Heart left ventricle (tissue), 16 donors: ENCODE results near the gene KDSR. TPM values are rescaled to one million over a fixed set of nuclear protein-coding genes. Genes with fewer than 3 reads are reported as not detected.

Source experiments
- ATAC-seq, 4 donors: fragments of 200-7000 bp; cut with Tn5 transposase; one replicate each; pipeline ENCODE4 v1.9.1; 2020 to 2022; ENCODE audit warnings: moderate library complexity in 4 of 4, mild to moderate bottlenecking in 3 of 4, moderate number of reproducible peaks in 1 of 4
- DNase-seq, 5 donors: peaks; one replicate each; pipeline ENCODE4 v3.0.0-alpha.2; 2020
- H3K27ac ChIP-seq, 12 donors: fragments of 200-600 bp; sonication (generic) in 4 of 12; one replicate each; pipeline versions ENCODE4 v1.5.0 to v1.8.0; 2016 to 2022; ENCODE audit warnings: mild to moderate bottlenecking in 2 of 12
- H3K27me3 ChIP-seq, 9 donors: fragments of 200-600 bp; sonication (generic) in 2 of 9; one replicate each; pipeline versions ENCODE4 v1.5.1 to v1.8.0; 2016 to 2022; ENCODE audit warnings: mild to moderate bottlenecking in 3 of 9
- H3K36me3 ChIP-seq, 9 donors: fragments of 200-600 bp; sonication (generic) in 2 of 9; one replicate each; pipeline versions ENCODE4 v1.5.0 to v1.8.0; 2018 to 2022; ENCODE audit warnings: mild to moderate bottlenecking in 2 of 9
- H3K4me1 ChIP-seq, 12 donors: fragments of 200-600 bp; sonication (generic) in 4 of 12; one replicate each; pipeline versions ENCODE4 v1.5.0 to v1.8.0; 2016 to 2022; ENCODE audit warnings: mild to moderate bottlenecking in 3 of 12
- H3K4me3 ChIP-seq, 12 donors: fragments of 200-600 bp; sonication (generic) in 4 of 12; one replicate each; pipeline versions ENCODE4 v1.5.0 to v1.8.0; 2017 to 2022; ENCODE audit warnings: mild to moderate bottlenecking in 9 of 12, moderate library complexity in 4 of 12
- H3K9me3 ChIP-seq, 12 donors: fragments of 200-600 bp; sonication (generic) in 4 of 12; one replicate each; pipeline versions ENCODE4 v1.5.0 to v1.8.0; 2016 to 2022; ENCODE audit warnings: mild to moderate bottlenecking in 1 of 12
- POLR2A ChIP-seq, 2 donors: fragments of 450-650 bp; IDR thresholded peaks; one replicate each; pipeline ENCODE4 v1.6.1; 2017; ENCODE audit warnings: antibody characterized with exemption in 2 of 2, mild to moderate bottlenecking in 2 of 2, moderate library complexity in 2 of 2
- WGBS, 4 donors: extraction: QIAGEN DNeasy Blood & Tissue Kit in 2 of 4; methylation state at CpG; one replicate each; pipeline versions ENCODE4 v1.1.5 to v1.1.7; 2013 to 2018; 5-methylcytosine and 5-hydroxymethylcytosine counted together
- intact Hi-C, 10 donors: fragments of 100-400 bp; cut with DNase I; formaldehyde crosslinking; loops; one replicate each; pipeline versions ENCODE4 v1.11.1 to v1.14.2; 2022
- polyA plus RNA-seq, 2 donors: library from polyadenylated mRNA; stranded (reverse); fragments of 200-250 nt; gene quantifications; one replicate each; pipeline ENCODE4 v1.2.3, GENCODE V29; 2013
- total RNA-seq, 9 donors: library from RNA; depleted of rRNA in 2 of 9; stranded (reverse); fragments of >200 nt in 2 of 9; fragmentation: NEBNext Ultra II Directional in 3 of 9; extraction: Animal tissue kit (Norgen Biotek cat#: 25700) in 3 of 9; gene quantifications; one replicate each; pipeline versions ENCODE4 v1.1.0 to v1.2.4, GENCODE V29; 2016 to 2023
- TF ChIP-seq, protein P1 (sequence below), 12 donors: fragments of 200-600 bp; sonication (generic) in 4 of 12; IDR thresholded peaks; one replicate each; pipeline versions ENCODE4 v1.5.0 to v1.8.0; 2018 to 2022; ENCODE audit warnings: antibody characterized with exemption in 12 of 12, mild to moderate bottlenecking in 5 of 12
- donor health status: ischemic (EF 13 %, LVEDD 7.1; RV severe dilation, severe dysfunction).
- donor health status: healthy with polysubstance abuse.
- donor health status: DM: no; HTN: yes; CAD: no.
- donor health status: DM: no; HTN: no; CAD: no.
- donor health status: ischemic (EF 25% LVEDD 6.9; RV normal size, moderate dysfunction).
- donor health status: ischemic (EF 25% LVEDD 5.7; RV mildly dilated, moderate dysfunction).
- donor health status: healthy.
- donor health status: DM: yes; HTN: yes; CAD: no.
- donor health status: ischemic (EF 35%, LVEDD 5.7; RV mildly dilated, moderate dysfunction).
- donor health status: nonischemic (EF 11% LVEDD 7.7; RV severe dilation, severe dysfunction).
- donor health status: DM: yes; HTN: yes; CAD: no.
- donor health status: PGD.
- donor health status: ischemic (EF 29% LVEDD 5.4; RV normal size, mild dysfunction).
- donor health status: nonischemic (EF 23%, LVEDD 6.1; RV moderate dilation, normal function).

Gene KDSR
- total and polyA plus RNA-seq, 11 donors, result 10.7 to 45.6 (median 36.5) TPM

DNA sequence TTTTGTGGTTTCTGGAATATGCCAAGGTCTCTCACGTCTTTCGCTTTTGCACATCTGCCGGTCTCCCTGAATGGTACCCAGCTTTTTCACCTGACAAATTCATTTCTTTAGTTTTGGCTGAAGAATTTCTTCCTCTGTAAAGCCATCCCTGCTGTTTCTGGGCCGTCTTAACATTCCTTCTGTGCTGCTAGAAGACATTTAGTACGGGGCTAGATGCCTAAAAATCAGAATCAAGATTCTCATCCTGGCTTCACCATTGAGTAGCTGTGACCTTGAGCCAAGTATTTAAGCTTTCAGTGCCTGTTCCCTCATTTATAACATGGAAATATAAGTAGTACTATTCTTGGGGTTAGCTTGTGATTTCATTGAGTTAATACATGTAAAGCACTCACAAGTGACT is 41.0 kb downstream of the KDSR start:
- Histone ChIP-seq H3K4me1 (peaks cover 0 to 10% (median 6%) of the 10 kb centered on the region in 12 donors), H3K27me3 (no peaks in the 10 kb centered on the region), H3K9me3 (no peaks in the 10 kb centered on the region), H3K36me3 (peaks cover 0 to 22% (median 19%) of the 10 kb centered on the region in 9 donors), H3K27ac (no peak overlapping the region), H3K4me3 (no peak overlapping the region)
- 89 to 94% (median 92%) methylated on average over 5 of the region's 5 CpGs for WGBS, 4 donors
- TF ChIP-seq, protein P1, sequence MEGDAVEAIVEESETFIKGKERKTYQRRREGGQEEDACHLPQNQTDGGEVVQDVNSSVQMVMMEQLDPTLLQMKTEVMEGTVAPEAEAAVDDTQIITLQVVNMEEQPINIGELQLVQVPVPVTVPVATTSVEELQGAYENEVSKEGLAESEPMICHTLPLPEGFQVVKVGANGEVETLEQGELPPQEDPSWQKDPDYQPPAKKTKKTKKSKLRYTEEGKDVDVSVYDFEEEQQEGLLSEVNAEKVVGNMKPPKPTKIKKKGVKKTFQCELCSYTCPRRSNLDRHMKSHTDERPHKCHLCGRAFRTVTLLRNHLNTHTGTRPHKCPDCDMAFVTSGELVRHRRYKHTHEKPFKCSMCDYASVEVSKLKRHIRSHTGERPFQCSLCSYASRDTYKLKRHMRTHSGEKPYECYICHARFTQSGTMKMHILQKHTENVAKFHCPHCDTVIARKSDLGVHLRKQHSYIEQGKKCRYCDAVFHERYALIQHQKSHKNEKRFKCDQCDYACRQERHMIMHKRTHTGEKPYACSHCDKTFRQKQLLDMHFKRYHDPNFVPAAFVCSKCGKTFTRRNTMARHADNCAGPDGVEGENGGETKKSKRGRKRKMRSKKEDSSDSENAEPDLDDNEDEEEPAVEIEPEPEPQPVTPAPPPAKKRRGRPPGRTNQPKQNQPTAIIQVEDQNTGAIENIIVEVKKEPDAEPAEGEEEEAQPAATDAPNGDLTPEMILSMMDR (IDR thresholded peaks at IDR 0.05), result no peak
- TF ChIP-seq POLR2A (IDR thresholded peaks at IDR 0.05), result no peak
- DNase-seq (no peak), ATAC-seq (no peak)
- intact Hi-C loops, result loop anchor here in 1 of 10 donors (5.0 kb wide), 2 partner anchors 199 to 304 kb away; no protein-coding TSS in a partner anchor

DNA sequence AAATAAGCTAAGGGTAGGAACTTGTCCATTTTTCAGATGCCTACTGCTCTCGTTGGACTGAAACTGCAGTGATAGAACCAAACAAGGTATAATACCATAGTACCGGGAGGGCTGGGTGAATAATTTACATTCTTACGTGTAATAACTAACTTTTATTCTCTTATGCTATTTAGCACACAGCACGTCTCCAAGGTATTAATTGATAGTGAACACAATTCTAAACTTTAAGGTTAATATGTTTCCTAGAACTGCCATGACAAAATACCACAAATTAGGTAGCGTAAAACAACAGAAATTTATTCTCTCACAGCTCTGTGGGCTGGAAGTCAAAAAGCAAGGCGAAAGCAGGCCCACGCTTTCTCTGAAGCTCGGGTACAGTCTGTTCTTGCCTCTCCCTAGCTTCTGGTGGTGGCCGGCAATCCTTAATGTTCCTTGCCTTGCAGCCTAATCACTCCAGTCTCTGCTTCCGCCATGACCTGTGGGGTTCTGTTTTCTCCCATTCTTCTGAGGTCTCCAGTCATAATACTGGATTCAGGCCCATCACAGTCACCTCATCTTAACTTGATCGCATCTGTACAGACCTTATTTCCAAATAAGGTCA is 41.8 kb downstream of the KDSR start:
- Histone ChIP-seq H3K36me3 (peaks cover 0 to 14% (median 11%) of the 10 kb centered on the region in 9 donors), H3K9me3 (no peaks in the 10 kb centered on the region), H3K4me3 (no peak overlapping the region), H3K27me3 (no peaks in the 10 kb centered on the region), H3K27ac (no peak overlapping the region), H3K4me1 (peaks cover 0 to 14% (median 8%) of the 10 kb centered on the region in 12 donors)
- ATAC-seq (no peak), DNase-seq (no peak)
- WGBS, 4 donors, result 92 to 94% (median 93%) methylated on average over 11 of the region's 11 CpGs
- intact Hi-C loops, result loop anchor here in 2 of 10 donors (1.0 to 5.0 kb wide), 3 partner anchors 198 to 309 kb away; no protein-coding TSS in a partner anchor
- TF ChIP-seq POLR2A (IDR thresholded peaks at IDR 0.05), result no peak
- TF ChIP-seq, protein P1 (IDR thresholded peaks at IDR 0.05), result no peak

DNA sequence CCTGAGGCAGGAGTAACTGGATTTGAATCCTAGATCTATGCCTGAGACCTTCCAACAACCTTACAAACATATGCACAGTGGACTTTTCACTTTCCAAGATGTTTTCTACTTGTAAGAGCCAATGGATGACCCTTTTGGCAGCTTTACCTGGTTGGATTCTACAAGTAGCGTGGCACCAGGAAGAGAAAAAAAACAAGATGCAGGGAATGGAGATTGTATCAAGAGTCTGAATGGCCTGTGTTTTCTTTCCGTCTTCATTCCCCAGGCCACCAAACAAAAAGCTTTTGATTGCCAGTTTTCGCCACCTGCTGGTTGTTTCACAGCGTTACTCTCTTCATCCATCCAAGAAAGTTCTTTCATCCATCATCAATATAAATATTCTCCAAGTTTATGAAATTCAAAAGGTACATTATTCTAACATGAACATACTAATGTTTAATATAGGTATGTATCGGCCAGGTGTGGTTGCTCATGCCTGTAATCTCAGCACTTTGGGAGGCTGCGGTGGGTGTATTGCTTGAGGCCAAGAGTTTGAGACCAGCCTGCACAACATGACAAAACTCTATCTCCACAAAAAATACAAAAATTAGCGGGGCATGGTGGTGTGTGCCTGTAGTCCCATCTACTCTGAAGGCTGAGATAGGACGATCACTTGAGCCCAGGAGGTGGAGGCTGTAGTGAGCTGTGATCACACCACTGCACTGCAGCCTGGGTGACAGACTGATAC is 43.9 kb downstream of the KDSR start:
- H3K4me3 ChIP-seq, result peak overlapping the region in 1 of 12 donors; percentile 11
- ATAC-seq (peak in 3 of 4 donors; percentile 19 to 36 (median 25)), DNase-seq (peak in 3 of 5 donors; percentile 38 to 62 (median 56))
- intact Hi-C loops, result loop anchor here in 9 of 10 donors (1.0 to 5.0 kb wide), 10 partner anchors 186 to 308 kb away; no protein-coding TSS in a partner anchor
- TF ChIP-seq, protein P1 (IDR thresholded peaks at IDR 0.05), result peak; percentile 69 to 87 (median 80)
- TF ChIP-seq POLR2A (IDR thresholded peaks at IDR 0.05), result no peak
- H3K27ac ChIP-seq, result peak overlapping the region in 9 of 12 donors; percentile 5 to 85 (median 28)
- no peaks in the 10 kb centered on the region for H3K9me3 ChIP-seq
- H3K36me3 ChIP-seq, result no peaks in the 10 kb centered on the region
- peaks cover 0 to 24% (median 11%) of the 10 kb centered on the region in 12 donors for H3K4me1 ChIP-seq
- 21 to 28% (median 24%) methylated on average over 8 of the region's 8 CpGs for WGBS, 4 donors
- H3K27me3 ChIP-seq, result peaks cover 0 to 9% (median 0%) of the 10 kb centered on the region in 9 donors

DNA sequence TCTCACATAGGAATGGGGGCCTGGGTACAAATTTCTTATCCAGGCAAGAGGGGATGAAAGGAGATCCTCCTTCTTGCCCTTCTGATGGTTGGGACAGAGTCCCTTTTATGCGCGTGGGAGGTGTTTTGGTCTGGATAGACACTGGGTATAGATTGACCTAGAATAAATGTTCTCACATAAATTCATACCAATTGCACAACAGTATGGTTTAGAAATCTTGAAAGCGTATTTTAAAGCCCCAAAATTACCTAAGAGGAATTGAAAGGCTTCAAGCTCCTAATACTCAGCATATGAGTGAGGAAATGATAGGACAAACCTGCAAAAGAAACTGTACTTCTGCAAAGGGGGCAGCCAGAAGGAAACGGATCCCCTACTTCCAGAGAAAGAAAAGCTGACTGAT is 44.8 kb downstream of the KDSR start:
- no peak for ATAC-seq
- Histone ChIP-seq H3K27ac (peak overlapping the region in 9 of 12 donors; percentile 5 to 85 (median 28)), H3K4me1 (peaks cover 0 to 33% (median 17%) of the 10 kb centered on the region in 12 donors), H3K4me3 (no peak overlapping the region), H3K36me3 (no peaks in the 10 kb centered on the region), H3K27me3 (peaks cover 0 to 11% (median 0%) of the 10 kb centered on the region in 9 donors), H3K9me3 (no peaks in the 10 kb centered on the region)
- 76 to 87% (median 83%) methylated on average over 4 of the region's 4 CpGs for WGBS, 4 donors
- DNase-seq, result no peak
- TF ChIP-seq, protein P1 (IDR thresholded peaks at IDR 0.05), result no peak
- no peak for TF ChIP-seq POLR2A (IDR thresholded peaks at IDR 0.05)
- intact Hi-C loops, result loop anchor here in 7 of 10 donors (1.0 to 5.0 kb wide), 8 partner anchors 185 to 306 kb away; no protein-coding TSS in a partner anchor
